Articular chondrocyte of knee joint (primary cell): ENCODE data around the gene PSMC2. TPM values are rescaled to one million over a fixed set of nuclear protein-coding genes. Genes with fewer than 3 reads are reported as not detected.

Experiments
- small RNA-seq: library from RNA; depleted of rRNA; stranded (forward); fragments of <200 nt; gene quantifications from one replicate; pipeline ENCODE3, GENCODE V24; 2012
- total RNA-seq: library from RNA; depleted of rRNA; stranded (reverse); fragments of >200 nt; gene quantifications from 2 replicates; pipeline ENCODE4 v1.2.3, GENCODE V29; 2012

Gene PSMC2
- total RNA-seq = 197 and 205 TPM in 2 replicates

GRCh38 chr7:103347507-103348267 is at the start of gene PSMC2:
Gene PSMC2, plus strand, starts transcription at chr7:103347643. Its CDS starts 69 bp downstream, at chr7:103347712.

GRCh38 chr7:103344453-103345149 is 2.8 kb upstream of the PSMC2 start, which contains the start of gene DNAJC2:
Gene DNAJC2, minus strand, starts transcription at chr7:103344767. Its CDS starts 145 bp downstream, at chr7:103344622.

Small RNAs within 50 kb of the gene (small RNA-seq; reads per million reads assigned to genes)
- gene RPS29P16 = 0.11 reads per million

Other genes starting within 250 kb of the PSMC2 start
- gene NAPEPLD, start 198.5 kb upstream of the PSMC2 start, total RNA-seq = 14.2 and 20.3 TPM in 2 replicates
- gene PMPCB, start 50.2 kb upstream of the PSMC2 start, total RNA-seq = 104 and 107 TPM in 2 replicates
- gene DNAJC2, start 2.9 kb upstream of the PSMC2 start, total RNA-seq = 20.4 and 26.3 TPM in 2 replicates
- gene SLC26A5, start 98.6 kb downstream of the PSMC2 start, total RNA-seq = not detected in 2 replicates